HepG2 (cell line): ENCODE data around the gene GPS1. TPM values are rescaled to one million over a fixed set of nuclear protein-coding genes. Genes with fewer than 3 reads are reported as not detected.

ENCODE experiments used
- AHR ChIP-seq: IDR thresholded peaks from 2 replicates; pipeline ENCODE4 v1.6.1; 2018; ENCODE audit warnings: missing genetic modification reagents, missing compliant biosample characterization
- CCDC6 ChIP-seq: sonication (generic); formaldehyde crosslinking; IDR thresholded peaks from 2 replicates; pipeline ENCODE4 v1.8.1; 2022; ENCODE audit warnings: mild to moderate bottlenecking, missing genetic modification reagents, moderate library complexity
- HHEX ChIP-seq: IDR thresholded peaks from 2 replicates; pipeline ENCODE4 v1.6.1; 2016; ENCODE audit warnings: control low read depth
- HNF4A ChIP-seq: sonication (generic); formaldehyde crosslinking; IDR thresholded peaks from 2 replicates; pipeline ENCODE4 v1.4.0; 2020; ENCODE audit warnings: missing genetic modification reagents
- KDM5B ChIP-seq: sonication (generic); formaldehyde crosslinking; IDR thresholded peaks from 2 replicates; pipeline ENCODE4 v1.4.0; 2020; ENCODE audit warnings: missing genetic modification reagents, mild to moderate bottlenecking, borderline replicate concordance
- NFKBIZ ChIP-seq: IDR thresholded peaks from 2 replicates; pipeline ENCODE4 v1.6.1; 2018; ENCODE audit warnings: missing genetic modification reagents, missing compliant biosample characterization
- PHF8 ChIP-seq: sonication (generic); formaldehyde crosslinking; IDR thresholded peaks from 2 replicates; pipeline ENCODE4 v1.5.0; 2020; ENCODE audit warnings: missing genetic modification reagents
- PPARG ChIP-seq: conservative IDR thresholded peaks from 2 replicates; pipeline ENCODE4 v1.6.1; 2016; ENCODE audit warnings: missing biosample characterization, missing genetic modification reagents
- SAFB2 ChIP-seq: sonication (generic); formaldehyde crosslinking; IDR thresholded peaks from 2 replicates; pipeline ENCODE4 v1.5.1; 2020; ENCODE audit warnings: missing genetic modification reagents, low read depth, mild to moderate bottlenecking, borderline replicate concordance
- ZKSCAN8 ChIP-seq: IDR thresholded peaks from 2 replicates; pipeline ENCODE4 v1.6.1; 2016; ENCODE audit warnings: borderline replicate concordance, missing genetic modification reagents, missing compliant biosample characterization
- ZNF510 ChIP-seq: sonication (generic); formaldehyde crosslinking; IDR thresholded peaks from 2 replicates; pipeline ENCODE4 v1.4.0; 2020; ENCODE audit warnings: low read depth, mild to moderate bottlenecking, missing genetic modification reagents
- ZNF550 ChIP-seq: sonication (generic); formaldehyde crosslinking; IDR thresholded peaks from 2 replicates; pipeline ENCODE4 v1.4.0; 2020; ENCODE audit warnings: mild to moderate bottlenecking, missing genetic modification reagents, borderline replicate concordance
- polyA plus RNA-seq, 8 experiments: library from polyadenylated mRNA; depleted of rRNA in 3 of 8; stranded (reverse) in 7 of 8; unstranded in 1 of 8; fragments of >200 nt; fragmentation: Illumina TruSeq in 4 of 8; extraction: Trizol in 4 of 8; gene quantifications; 2 replicates each; pipeline versions ENCODE4 v1.2.1 to v1.2.3, GENCODE V29; 2011 to 2016; ENCODE audit warnings: low read depth in 4 of 8, missing spikeins in 1 of 8, mixed read lengths in 1 of 8; ENCODE audit not compliant: insufficient read depth in 1 of 8
- total RNA-seq, 5 experiments: library from RNA; depleted of rRNA; stranded (reverse); fragments of >200 nt; fragmentation: Illumina TruSeq; extraction: Trizol; gene quantifications; 2 replicates each; pipeline ENCODE4 v1.2.3, GENCODE V29; 2016; ENCODE audit warnings: low read depth in 1 of 5
- TF ChIP-seq, protein P1 (sequence below): sonication (generic); formaldehyde crosslinking; IDR thresholded peaks from 2 replicates; pipeline ENCODE4 v1.4.0; 2020; ENCODE audit warnings: missing genetic modification reagents; ENCODE audit errors: not compliant biosample characterization
- TF ChIP-seq, protein P2 (sequence below): IDR thresholded peaks from 2 replicates; pipeline ENCODE4 v1.6.1; 2016; ENCODE audit warnings: low read depth, missing genetic modification reagents, missing compliant biosample characterization
- TF ChIP-seq, protein P3 (sequence below): sonication (generic); formaldehyde crosslinking; IDR thresholded peaks from 2 replicates; pipeline ENCODE4 v1.5.1; 2020; ENCODE audit warnings: missing genetic modification reagents, mild to moderate bottlenecking, borderline replicate concordance
- TF ChIP-seq, protein P4 (sequence below): sonication (generic); formaldehyde crosslinking; IDR thresholded peaks from 2 replicates; pipeline ENCODE4 v1.8.1; 2023; ENCODE audit warnings: mild to moderate bottlenecking, missing genetic modification reagents, borderline replicate concordance
- TF ChIP-seq, protein P5 (sequence below): sonication (generic); formaldehyde crosslinking; IDR thresholded peaks from 2 replicates; pipeline ENCODE4 v1.4.0; 2020; ENCODE audit warnings: low read depth, mild to moderate bottlenecking, missing genetic modification reagents
- TF ChIP-seq, protein P6 (sequence below): sonication (generic); formaldehyde crosslinking; IDR thresholded peaks from 2 replicates; pipeline ENCODE4 v1.8.0; 2022; ENCODE audit warnings: mild to moderate bottlenecking, missing genetic modification reagents; ENCODE audit not compliant: insufficient replicate concordance

Gene GPS1
- total and polyA plus RNA-seq, 2 of the 13 experiments (the other 11 are each of a cell fraction or from before 2014, with no cell fraction given): 124 to 128 TPM

DNA sequence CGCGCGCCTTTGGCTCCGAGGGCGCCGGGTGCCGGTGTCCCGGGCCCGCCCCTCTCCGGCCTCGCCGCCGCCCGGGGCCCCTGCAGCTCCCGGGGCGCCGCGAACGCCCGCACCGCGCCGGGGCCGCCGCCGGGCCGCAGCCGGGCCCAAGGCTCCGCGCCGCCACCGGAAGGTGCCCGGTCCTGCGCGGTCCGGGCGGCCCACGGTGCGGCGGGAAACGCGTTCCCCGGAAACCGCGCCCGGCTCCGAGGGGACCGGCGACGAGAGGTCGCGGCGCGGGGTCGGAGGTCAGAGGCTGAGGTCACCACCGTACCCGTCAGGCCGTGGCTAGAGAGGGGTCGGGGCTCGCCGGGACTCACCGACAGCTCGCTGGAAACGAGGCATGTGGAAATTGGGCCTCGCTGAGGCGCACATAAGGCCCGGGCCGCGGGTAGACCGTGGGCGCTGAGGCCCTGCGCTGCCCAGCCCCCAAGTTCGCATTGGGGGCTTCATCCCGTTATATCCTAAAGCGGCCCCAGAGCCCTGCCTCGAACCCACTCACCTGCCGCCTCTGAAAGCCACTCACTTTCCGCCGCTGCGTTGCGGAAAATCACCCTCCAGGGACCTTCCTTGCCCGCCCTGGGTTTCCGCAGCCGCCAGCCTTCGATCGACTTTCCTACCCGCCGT is 14.1 kb downstream of the GPS1 start, which contains the start of gene DUS1L (continued):
- TF ChIP-seq ZNF550 (CRISPR knock-in tag): peak; percentile 55; the same call in 1 of the 2 replicates
- 0 out of 2 replicates have a peak, but pooled peaks have one; percentile 57 for TF ChIP-seq CCDC6
- TF ChIP-seq ZNF510 (CRISPR knock-in tag): 0 out of 2 replicates have a peak, but pooled peaks have one; percentile 30
- peak; percentile 89 for TF ChIP-seq PHF8 (CRISPR knock-in tag)
- peak; percentile 79; the same call in 1 of the 2 replicates for TF ChIP-seq ZKSCAN8 (CRISPR knock-in tag)
- TF ChIP-seq HHEX (CRISPR knock-in tag): no peak
- TF ChIP-seq SAFB2 (CRISPR knock-in tag): peak; percentile 98
- peak; percentile 78 for TF ChIP-seq PPARG
- TF ChIP-seq, protein P1, sequence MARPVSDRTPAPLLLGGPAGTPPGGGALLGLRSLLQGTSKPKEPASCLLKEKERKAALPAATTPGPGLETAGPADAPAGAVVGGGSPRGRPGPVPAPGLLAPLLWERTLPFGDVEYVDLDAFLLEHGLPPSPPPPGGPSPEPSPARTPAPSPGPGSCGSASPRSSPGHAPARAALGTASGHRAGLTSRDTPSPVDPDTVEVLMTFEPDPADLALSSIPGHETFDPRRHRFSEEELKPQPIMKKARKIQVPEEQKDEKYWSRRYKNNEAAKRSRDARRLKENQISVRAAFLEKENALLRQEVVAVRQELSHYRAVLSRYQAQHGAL (CRISPR knock-in tag): no peak
- TF ChIP-seq, protein P2, sequence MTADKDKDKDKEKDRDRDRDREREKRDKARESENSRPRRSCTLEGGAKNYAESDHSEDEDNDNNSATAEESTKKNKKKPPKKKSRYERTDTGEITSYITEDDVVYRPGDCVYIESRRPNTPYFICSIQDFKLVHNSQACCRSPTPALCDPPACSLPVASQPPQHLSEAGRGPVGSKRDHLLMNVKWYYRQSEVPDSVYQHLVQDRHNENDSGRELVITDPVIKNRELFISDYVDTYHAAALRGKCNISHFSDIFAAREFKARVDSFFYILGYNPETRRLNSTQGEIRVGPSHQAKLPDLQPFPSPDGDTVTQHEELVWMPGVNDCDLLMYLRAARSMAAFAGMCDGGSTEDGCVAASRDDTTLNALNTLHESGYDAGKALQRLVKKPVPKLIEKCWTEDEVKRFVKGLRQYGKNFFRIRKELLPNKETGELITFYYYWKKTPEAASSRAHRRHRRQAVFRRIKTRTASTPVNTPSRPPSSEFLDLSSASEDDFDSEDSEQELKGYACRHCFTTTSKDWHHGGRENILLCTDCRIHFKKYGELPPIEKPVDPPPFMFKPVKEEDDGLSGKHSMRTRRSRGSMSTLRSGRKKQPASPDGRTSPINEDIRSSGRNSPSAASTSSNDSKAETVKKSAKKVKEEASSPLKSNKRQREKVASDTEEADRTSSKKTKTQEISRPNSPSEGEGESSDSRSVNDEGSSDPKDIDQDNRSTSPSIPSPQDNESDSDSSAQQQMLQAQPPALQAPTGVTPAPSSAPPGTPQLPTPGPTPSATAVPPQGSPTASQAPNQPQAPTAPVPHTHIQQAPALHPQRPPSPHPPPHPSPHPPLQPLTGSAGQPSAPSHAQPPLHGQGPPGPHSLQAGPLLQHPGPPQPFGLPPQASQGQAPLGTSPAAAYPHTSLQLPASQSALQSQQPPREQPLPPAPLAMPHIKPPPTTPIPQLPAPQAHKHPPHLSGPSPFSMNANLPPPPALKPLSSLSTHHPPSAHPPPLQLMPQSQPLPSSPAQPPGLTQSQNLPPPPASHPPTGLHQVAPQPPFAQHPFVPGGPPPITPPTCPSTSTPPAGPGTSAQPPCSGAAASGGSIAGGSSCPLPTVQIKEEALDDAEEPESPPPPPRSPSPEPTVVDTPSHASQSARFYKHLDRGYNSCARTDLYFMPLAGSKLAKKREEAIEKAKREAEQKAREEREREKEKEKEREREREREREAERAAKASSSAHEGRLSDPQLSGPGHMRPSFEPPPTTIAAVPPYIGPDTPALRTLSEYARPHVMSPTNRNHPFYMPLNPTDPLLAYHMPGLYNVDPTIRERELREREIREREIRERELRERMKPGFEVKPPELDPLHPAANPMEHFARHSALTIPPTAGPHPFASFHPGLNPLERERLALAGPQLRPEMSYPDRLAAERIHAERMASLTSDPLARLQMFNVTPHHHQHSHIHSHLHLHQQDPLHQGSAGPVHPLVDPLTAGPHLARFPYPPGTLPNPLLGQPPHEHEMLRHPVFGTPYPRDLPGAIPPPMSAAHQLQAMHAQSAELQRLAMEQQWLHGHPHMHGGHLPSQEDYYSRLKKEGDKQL (CRISPR knock-in tag): 0 out of 2 replicates have a peak, but pooled peaks have one; percentile 45
- TF ChIP-seq, protein P3, sequence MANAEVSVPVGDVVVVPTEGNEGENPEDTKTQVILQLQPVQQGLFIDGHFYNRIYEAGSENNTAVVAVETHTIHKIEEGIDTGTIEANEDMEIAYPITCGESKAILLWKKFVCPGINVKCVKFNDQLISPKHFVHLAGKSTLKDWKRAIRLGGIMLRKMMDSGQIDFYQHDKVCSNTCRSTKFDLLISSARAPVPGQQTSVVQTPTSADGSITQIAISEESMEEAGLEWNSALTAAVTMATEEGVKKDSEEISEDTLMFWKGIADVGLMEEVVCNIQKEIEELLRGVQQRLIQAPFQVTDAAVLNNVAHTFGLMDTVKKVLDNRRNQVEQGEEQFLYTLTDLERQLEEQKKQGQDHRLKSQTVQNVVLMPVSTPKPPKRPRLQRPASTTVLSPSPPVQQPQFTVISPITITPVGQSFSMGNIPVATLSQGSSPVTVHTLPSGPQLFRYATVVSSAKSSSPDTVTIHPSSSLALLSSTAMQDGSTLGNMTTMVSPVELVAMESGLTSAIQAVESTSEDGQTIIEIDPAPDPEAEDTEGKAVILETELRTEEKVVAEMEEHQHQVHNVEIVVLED (CRISPR knock-in tag): peak; percentile 86
- TF ChIP-seq KDM5B: peak; percentile 89; the same call in 1 of the 2 replicates
- TF ChIP-seq HNF4A (CRISPR knock-in tag): peak; percentile 42
- TF ChIP-seq, protein P4, sequence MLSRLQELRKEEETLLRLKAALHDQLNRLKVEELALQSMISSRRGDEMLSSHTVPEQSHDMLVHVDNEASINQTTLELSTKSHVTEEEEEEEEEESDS: peak; percentile 54; the same call in 1 of the 2 replicates
- TF ChIP-seq AHR (CRISPR knock-in tag): peak; percentile 94; the same call in 1 of the 2 replicates
- peak; percentile 87; the same call in 1 of the 2 replicates for TF ChIP-seq NFKBIZ (CRISPR knock-in tag)
- TF ChIP-seq, protein P5, sequence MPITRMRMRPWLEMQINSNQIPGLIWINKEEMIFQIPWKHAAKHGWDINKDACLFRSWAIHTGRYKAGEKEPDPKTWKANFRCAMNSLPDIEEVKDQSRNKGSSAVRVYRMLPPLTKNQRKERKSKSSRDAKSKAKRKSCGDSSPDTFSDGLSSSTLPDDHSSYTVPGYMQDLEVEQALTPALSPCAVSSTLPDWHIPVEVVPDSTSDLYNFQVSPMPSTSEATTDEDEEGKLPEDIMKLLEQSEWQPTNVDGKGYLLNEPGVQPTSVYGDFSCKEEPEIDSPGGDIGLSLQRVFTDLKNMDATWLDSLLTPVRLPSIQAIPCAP (CRISPR knock-in tag): 0 out of 2 replicates have a peak, but pooled peaks have one; percentile 42
- TF ChIP-seq, protein P6, sequence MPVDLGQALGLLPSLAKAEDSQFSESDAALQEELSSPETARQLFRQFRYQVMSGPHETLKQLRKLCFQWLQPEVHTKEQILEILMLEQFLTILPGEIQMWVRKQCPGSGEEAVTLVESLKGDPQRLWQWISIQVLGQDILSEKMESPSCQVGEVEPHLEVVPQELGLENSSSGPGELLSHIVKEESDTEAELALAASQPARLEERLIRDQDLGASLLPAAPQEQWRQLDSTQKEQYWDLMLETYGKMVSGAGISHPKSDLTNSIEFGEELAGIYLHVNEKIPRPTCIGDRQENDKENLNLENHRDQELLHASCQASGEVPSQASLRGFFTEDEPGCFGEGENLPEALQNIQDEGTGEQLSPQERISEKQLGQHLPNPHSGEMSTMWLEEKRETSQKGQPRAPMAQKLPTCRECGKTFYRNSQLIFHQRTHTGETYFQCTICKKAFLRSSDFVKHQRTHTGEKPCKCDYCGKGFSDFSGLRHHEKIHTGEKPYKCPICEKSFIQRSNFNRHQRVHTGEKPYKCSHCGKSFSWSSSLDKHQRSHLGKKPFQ (CRISPR knock-in tag): peak; percentile 62
